NB4 (cell line): Measurements from ENCODE around the gene SLC16A3.
A peak's percentile ranks its signal among the peaks of the same experiment; 100 is the strongest.

Source experiments
- DNase-seq: peaks from one replicate; pipeline ENCODE4 v3.0.0; 2010; ENCODE audit warnings: low read depth
- H3K4me3 ChIP-seq: one replicate; pipeline ENCODE4 v1.5.1; 2011; ENCODE audit warnings: mild to moderate bottlenecking, low read depth, low read length, moderate library complexity
- CTCF ChIP-seq: IDR thresholded peaks from one replicate; pipeline ENCODE4 v1.5.1; 2012; ENCODE audit warnings: low read depth, low read length
- MAX ChIP-seq: IDR thresholded peaks from 2 replicates; pipeline ENCODE4 v1.6.1; 2011; ENCODE audit warnings: low read depth, low read length
- MYC ChIP-seq: IDR thresholded peaks from 2 replicates; pipeline ENCODE4 v1.6.1; 2011; ENCODE audit warnings: low read depth, low read length
- POLR2A ChIP-seq: IDR thresholded peaks from 2 replicates; pipeline ENCODE4 v1.6.1; 2011; ENCODE audit warnings: mild to moderate bottlenecking; ENCODE audit not compliant: insufficient read length; ENCODE audit errors: extremely low read depth

Gene SLC16A3

GRCh38 chr17:82241926-82242697, 13.3 kb downstream of the SLC16A3 start:
- DNase-seq = peak; percentile 59

GRCh38 chr17:82242698-82242976, 13.8 kb downstream of the SLC16A3 start:
- no peak for TF ChIP-seq MYC
- TF ChIP-seq POLR2A = no peak
- TF ChIP-seq CTCF = no peak
- TF ChIP-seq MAX = no peak
- peak; percentile 43 for DNase-seq
- H3K4me3 ChIP-seq = no peak overlapping the region

More at GRCh38 chr17:82241926-82242697, 13.3 kb downstream of the SLC16A3 start:
- no peak overlapping the region for H3K4me3 ChIP-seq
- TF ChIP-seq MYC = no peak
- TF ChIP-seq POLR2A = peak; percentile 2
- no peak for TF ChIP-seq CTCF
- no peak for TF ChIP-seq MAX

- no peak for TF ChIP-seq POLR2A
- TF ChIP-seq MYC = peak; percentile 34; the same call in 1 of the 2 replicates
- peak; percentile 57 for TF ChIP-seq MAX
- no peak for TF ChIP-seq CTCF
- H3K4me3 ChIP-seq = no peak overlapping the region
- peak; percentile 49 for DNase-seq
These were observed 14.3 kb downstream of the SLC16A3 start for GRCh38 chr17:82242977-82243647.

- H3K4me3 ChIP-seq = no peak overlapping the region
- DNase-seq = no peak
- no peak for TF ChIP-seq CTCF
- no peak for TF ChIP-seq MAX
- no peak for TF ChIP-seq MYC
- no peak for TF ChIP-seq POLR2A
These were observed 15.0 kb downstream of the SLC16A3 start for GRCh38 chr17:82243648-82244412.

GRCh38 chr17:82244413-82245133, 15.7 kb downstream of the SLC16A3 start:
- peak; percentile 66 for DNase-seq
- no peak overlapping the region for H3K4me3 ChIP-seq
- peak; percentile 30 for TF ChIP-seq POLR2A
- TF ChIP-seq CTCF = peak; percentile 35
- no peak for TF ChIP-seq MAX
